GM18907 (cell line): ENCODE data around the gene UBAC2.
"Not testable (repeated sequence)": the region's sequence is repeated elsewhere in the genome, so short reads cannot be mapped to it uniquely, and the experiment has no call there.

Experiments
- ATAC-seq: cut with Tn5 transposase; IDR thresholded peaks from one replicate; pipeline ENCODE4 v1.9.1; 2021; ENCODE audit warnings: mild to moderate bottlenecking, moderate library complexity; ENCODE audit not compliant: unreplicated experiment

UBAC2 gene

GRCh38 chr13:99385940-99386339, 185.3 kb downstream of the UBAC2 start:
- ATAC-seq = no peak

DNA sequence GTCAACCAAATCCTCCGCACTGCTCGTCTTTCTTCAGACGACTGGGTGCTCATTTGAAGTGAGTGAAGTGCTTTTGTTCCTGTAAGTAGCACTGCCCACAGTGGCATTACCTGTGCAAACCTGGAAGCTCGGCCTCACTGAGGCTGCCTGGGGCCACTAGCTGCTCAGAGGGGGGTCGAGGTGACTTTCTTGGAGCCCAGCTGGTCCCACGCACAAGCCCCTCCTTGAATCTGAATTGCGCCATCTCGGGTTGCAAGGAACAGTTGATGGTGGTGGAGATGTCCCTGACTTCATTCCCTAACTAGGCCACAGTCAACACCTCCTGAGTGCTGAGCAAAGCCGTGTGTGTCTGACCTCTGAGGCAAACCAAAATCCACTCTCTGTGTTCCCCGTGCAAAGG, 185.8 kb downstream of the UBAC2 start:
- ATAC-seq = no peak

- ATAC-seq = no peak
These were observed 186.5 kb downstream of the UBAC2 start for GRCh38 chr13:99386911-99387788.

- ATAC-seq = no peak
These were observed 187.8 kb downstream of the UBAC2 start for GRCh38 chr13:99388334-99388923.

DNA sequence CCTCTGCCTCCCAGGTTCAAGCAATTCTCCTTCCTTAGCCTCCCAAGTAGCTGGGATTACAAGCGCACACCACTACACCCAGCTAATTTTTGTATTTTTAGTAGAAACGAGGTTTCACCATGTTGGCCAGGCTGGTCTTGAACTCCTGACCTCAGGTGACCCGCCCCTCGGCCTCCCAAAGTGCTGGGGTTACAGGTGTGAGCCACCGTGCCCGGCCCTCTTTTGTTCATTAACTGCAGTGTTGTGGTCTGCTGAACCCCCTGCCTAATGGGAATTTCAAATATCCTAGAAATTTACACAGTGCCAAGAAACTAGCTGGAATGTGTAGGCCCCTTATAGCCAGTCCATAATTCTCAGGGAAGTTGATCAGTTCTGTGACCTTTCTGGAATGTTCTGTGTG, 188.4 kb downstream of the UBAC2 start:
- not testable (repeated sequence) for ATAC-seq

- no peak for ATAC-seq
These were observed 189.1 kb downstream of the UBAC2 start for GRCh38 chr13:99389520-99390304.

DNA sequence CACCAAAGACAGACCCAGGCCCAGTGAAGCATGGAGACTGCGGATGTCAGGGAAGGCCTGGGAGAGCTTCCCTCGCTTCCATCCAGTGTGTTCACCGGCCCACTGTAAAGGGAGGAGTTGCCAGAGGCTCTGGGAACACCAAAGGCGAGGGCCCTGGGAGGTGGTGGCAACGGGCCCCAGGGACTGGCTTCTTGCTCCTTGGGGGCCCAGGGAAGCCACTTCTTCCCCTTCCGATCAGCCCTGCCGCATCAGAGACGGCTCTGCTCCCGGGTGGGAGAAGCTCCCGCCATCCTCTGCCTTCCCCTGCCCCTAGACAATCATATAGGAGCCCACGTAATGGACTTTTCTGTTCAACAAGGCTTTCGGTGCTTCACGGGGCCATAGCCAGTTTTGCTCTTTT, 189.9 kb downstream of the UBAC2 start:
- ATAC-seq = no peak

GRCh38 chr13:99391781-99392469, 191.3 kb downstream of the UBAC2 start:
- no peak for ATAC-seq

- no peak for ATAC-seq
These were observed 191.9 kb downstream of the UBAC2 start for GRCh38 chr13:99392470-99393135.

- ATAC-seq = not testable (repeated sequence)
These were observed 192.7 kb downstream of the UBAC2 start for GRCh38 chr13:99393391-99393790.

- no peak for ATAC-seq
These were observed 193.4 kb downstream of the UBAC2 start for GRCh38 chr13:99393791-99394735.

DNA sequence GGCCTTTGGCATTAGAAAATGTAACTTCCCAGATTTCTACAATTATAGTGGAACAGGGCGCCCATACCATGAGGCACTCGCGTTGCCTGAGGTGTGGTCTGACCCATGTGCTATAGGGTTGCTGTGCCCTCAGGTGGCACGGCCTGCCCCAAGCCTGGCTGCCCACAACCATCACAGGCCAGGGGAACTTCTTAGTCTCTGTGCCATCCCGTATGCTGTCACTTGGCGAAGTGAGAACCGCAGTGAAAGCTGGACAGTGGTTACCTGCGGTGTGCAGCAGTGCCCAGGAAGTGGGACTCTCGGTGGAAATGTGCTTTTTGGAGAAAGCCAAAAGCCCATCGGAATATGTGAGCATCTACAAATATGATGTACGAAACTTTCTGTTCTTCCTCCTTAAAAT, 194.8 kb downstream of the UBAC2 start:
- no peak for ATAC-seq

GRCh38 chr13:99396446-99396845, 195.8 kb downstream of the UBAC2 start:
- no peak for ATAC-seq

GRCh38 chr13:99398071-99398470, 197.4 kb downstream of the UBAC2 start:
- no peak for ATAC-seq

DNA sequence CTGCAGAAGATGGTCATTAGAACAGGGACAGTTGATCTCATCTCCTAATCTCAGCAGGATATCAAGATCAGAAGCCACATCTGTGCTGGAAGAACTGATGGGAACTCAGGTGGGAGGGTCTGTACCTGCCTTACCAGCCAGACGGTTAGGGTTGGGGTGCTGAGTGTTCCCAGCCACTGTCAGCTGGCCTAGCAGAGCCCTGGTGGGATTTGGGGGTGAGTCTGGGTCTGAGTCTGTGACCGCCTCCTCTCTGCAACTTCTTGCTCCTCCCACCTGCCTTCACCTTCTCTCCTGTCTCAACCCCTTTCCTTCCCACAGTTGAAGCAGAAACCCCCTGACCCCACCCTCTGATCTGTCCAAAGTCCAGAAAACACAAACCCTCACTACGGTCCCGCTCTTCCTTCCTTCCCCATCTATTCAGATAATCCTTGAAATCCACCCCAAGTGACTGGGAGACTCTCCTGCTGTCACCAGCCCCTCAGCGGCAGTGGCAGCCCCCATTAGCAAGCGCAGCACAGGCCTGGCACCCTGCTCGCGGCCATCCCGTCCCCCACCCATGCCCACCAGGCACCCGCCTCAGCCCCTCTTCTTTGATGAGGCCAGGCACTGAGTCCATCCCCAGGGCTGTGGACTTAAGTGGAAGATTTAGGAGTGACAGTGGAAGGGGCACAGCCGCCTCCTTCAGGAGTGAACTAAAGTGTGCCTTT, 198.4 kb downstream of the UBAC2 start:
- no peak for ATAC-seq

DNA sequence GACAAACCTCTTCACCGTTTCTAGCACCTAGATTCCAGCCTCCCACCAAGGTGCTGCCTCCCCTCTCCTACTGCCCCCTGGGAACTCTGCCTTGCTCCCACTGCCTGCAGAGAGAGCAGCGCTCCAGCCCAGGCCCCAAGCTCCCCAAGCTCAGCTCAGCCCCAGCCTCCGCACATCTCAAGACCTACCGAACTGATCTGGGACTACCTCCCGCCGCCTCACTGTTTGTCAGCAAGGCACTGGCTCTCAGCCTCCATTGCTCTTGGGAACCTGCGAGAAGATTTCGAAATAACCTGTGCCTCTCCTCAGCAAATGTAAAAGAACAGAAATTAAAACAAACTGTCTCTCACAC, 198.9 kb downstream of the UBAC2 start:
- no peak for ATAC-seq

DNA sequence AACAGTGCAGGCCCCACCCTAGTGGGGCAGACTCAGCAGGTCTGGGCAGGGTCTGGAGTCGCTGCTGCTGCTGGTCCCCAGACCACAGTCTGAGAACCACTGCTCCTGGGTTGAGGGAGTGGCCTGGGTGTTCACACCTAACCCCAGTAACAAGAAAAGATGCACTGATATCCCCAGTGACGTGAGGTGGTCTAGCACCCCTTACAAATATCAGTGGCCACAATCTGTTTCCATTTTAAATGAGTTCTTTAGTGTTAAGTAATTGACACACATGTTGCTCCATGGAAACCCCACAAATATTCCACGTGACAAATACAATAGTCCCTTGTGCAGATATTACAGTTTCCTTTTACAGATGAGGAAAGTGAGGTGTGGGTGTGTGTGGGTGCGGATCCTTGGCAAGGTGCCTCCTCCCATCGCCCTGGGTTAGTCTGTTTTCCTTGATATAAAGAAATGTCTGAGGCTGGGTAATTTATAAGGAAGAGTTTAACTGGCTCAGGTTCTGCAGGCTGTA, 202.9 kb downstream of the UBAC2 start:
- ATAC-seq = no peak

GRCh38 chr13:99404005-99404755, 203.5 kb downstream of the UBAC2 start:
- no peak for ATAC-seq
